Gastrocnemius medialis (tissue), 4 donors: ENCODE results near the gene MUSTN1. TPM values are rescaled to one million over a fixed set of nuclear protein-coding genes. Genes with fewer than 3 reads are reported as not detected.

Experiments used
- ATAC-seq, 2 donors: fragments of 150-250 bp; one replicate each; pipeline ENCODE4 v1.9.1; 2016
- DNase-seq, 2 donors: peaks; one replicate each; pipeline ENCODE4 v3.0.0-alpha.2; 2019
- H3K27ac ChIP-seq, 4 donors: fragments of 200-600 bp; sonication (generic); 1 replicate in 1 of 4; 2 replicates in 3 of 4; pipeline ENCODE4 v1.5.1; 2016 to 2018; ENCODE audit warnings: mild to moderate bottlenecking in 2 of 4, moderate library complexity in 1 of 4
- H3K27me3 ChIP-seq, 3 donors: fragments of 200-600 bp; sonication (generic) in 2 of 3; 1 replicate in 1 of 3; 2 replicates in 2 of 3; pipeline versions ENCODE4 v1.5.1 to v1.6.0; 2016 to 2019; ENCODE audit warnings: mild to moderate bottlenecking in 1 of 3, moderate library complexity in 1 of 3
- H3K36me3 ChIP-seq, 2 donors: fragments of 200-600 bp; sonication (generic) in 1 of 2; one replicate each; pipeline ENCODE4 v1.5.1; 2017 to 2018
- H3K4me1 ChIP-seq, 2 donors: fragments of 200-600 bp; sonication (generic) in 1 of 2; one replicate each; pipeline ENCODE4 v1.5.1; 2016 to 2017; ENCODE audit warnings: mild to moderate bottlenecking in 2 of 2
- H3K4me3 ChIP-seq, 4 donors: fragments of 200-600 bp; sonication (generic) in 3 of 4; 1 replicate in 1 of 4; 2 replicates in 3 of 4; pipeline ENCODE4 v1.5.1; 2016 to 2019; ENCODE audit warnings: mild to moderate bottlenecking in 2 of 4
- H3K9me3 ChIP-seq, 3 donors: fragments of 200-600 bp; sonication (generic) in 2 of 3; 1 replicate in 1 of 3; 2 replicates in 2 of 3; pipeline ENCODE4 v1.5.1; 2016 to 2019
- CTCF ChIP-seq, 5 experiments: fragments of 450-650 bp in 3 of 5; fragments of 200-600 bp in 2 of 5; sonication (generic) in 2 of 5; IDR thresholded peaks in 4 of 5; conservative IDR thresholded peaks in 1 of 5; 1 replicate in 4 of 5; 2 replicates in 1 of 5; pipeline ENCODE4 v1.5.1; 2016 to 2019; ENCODE audit warnings: antibody characterized with exemption in 5 of 5, mild to moderate bottlenecking in 3 of 5, moderate library complexity in 3 of 5
- POLR2A ChIP-seq, 2 donors: fragments of 450-650 bp; IDR thresholded peaks; one replicate each; pipeline ENCODE4 v1.6.1; 2017; ENCODE audit warnings: antibody characterized with exemption in 2 of 2, mild to moderate bottlenecking in 2 of 2, moderate library complexity in 2 of 2
- in situ Hi-C, 4 donors: fragments of 200-750 bp; cut with MboI; loops; one replicate each; pipeline versions ENCODE4 v1.15.0 to v1.8.0; 2017; ENCODE audit warnings: low sequenced_read_pairs in 4 of 4
- intact Hi-C: fragments of 100-400 bp; cut with DNase I; formaldehyde crosslinking; loops from one replicate; pipeline ENCODE4 v1.15.1; 2023; ENCODE audit warnings: low total_unique reads
- total RNA-seq, 4 donors: library from RNA; depleted of rRNA; stranded (reverse); fragments of >200 nt; gene quantifications; one replicate each; pipeline versions ENCODE4 v1.1.0 to v1.2.3, GENCODE V29; 2016

Gene MUSTN1
- total RNA-seq, 4 donors from 2014 or later = 218 to 2,149 (median 412) TPM

- no peak for DNase-seq
- H3K9me3 ChIP-seq = no peaks in the 10 kb centered on the region
- TF ChIP-seq POLR2A (IDR thresholded peaks at IDR 0.05) = no peak
- no peak for TF ChIP-seq CTCF (IDR thresholded peaks at IDR 0.05 in 4 of 5, conservative IDR thresholded peaks at IDR 0.05 in 1 of 5)
- H3K36me3 ChIP-seq = no peaks in the 10 kb centered on the region
- H3K27ac ChIP-seq = no peak overlapping the region
- in situ Hi-C loops (loop anchor here in 1 of 4 donors (25.0 kb wide), 1 partner anchor 191 kb away; no protein-coding TSS in a partner anchor), intact Hi-C loops (no loop called here)
- no peaks in the 10 kb centered on the region for H3K27me3 ChIP-seq
- H3K4me1 ChIP-seq = peaks cover 0 to 10% of the 10 kb centered on the region in 2 donors
- ATAC-seq = no peak
- H3K4me3 ChIP-seq = no peak overlapping the region
Observed at GRCh38 chr3:52871761-52872160, 36.9 kb upstream of the MUSTN1 start.

GRCh38 chr3:52870471-52870870, 35.7 kb upstream of the MUSTN1 start:
- H3K9me3 ChIP-seq = no peaks in the 10 kb centered on the region
- H3K4me3 ChIP-seq = no peak overlapping the region
- TF ChIP-seq POLR2A (IDR thresholded peaks at IDR 0.05) (no peak), CTCF (IDR thresholded peaks at IDR 0.05 in 4 of 5, conservative IDR thresholded peaks at IDR 0.05 in 1 of 5) (no peak)
- ATAC-seq (no peak), DNase-seq (no peak)
- no peaks in the 10 kb centered on the region for H3K36me3 ChIP-seq
- intact Hi-C loops = no loop called here
- no peak overlapping the region for H3K27ac ChIP-seq
- H3K27me3 ChIP-seq = no peaks in the 10 kb centered on the region
- in situ Hi-C loops = loop anchor here in 1 of 4 donors (25.0 kb wide), 1 partner anchor 192 kb away; no protein-coding TSS in a partner anchor
- H3K4me1 ChIP-seq = peaks cover 0 to 10% of the 10 kb centered on the region in 2 donors

- intact Hi-C loops (no loop called here), in situ Hi-C loops (loop anchor here in 1 of 4 donors (25.0 kb wide), 1 partner anchor 196 kb away; no protein-coding TSS in a partner anchor)
- no peak overlapping the region for H3K27ac ChIP-seq
- no peak overlapping the region for H3K4me3 ChIP-seq
- H3K4me1 ChIP-seq = no peaks in the 10 kb centered on the region
- DNase-seq (no peak), ATAC-seq (no peak)
- no peaks in the 10 kb centered on the region for H3K9me3 ChIP-seq
- no peaks in the 10 kb centered on the region for H3K36me3 ChIP-seq
- TF ChIP-seq POLR2A (IDR thresholded peaks at IDR 0.05) = no peak
- no peak for TF ChIP-seq CTCF (IDR thresholded peaks at IDR 0.05 in 4 of 5, conservative IDR thresholded peaks at IDR 0.05 in 1 of 5)
- no peaks in the 10 kb centered on the region for H3K27me3 ChIP-seq
Observed at GRCh38 chr3:52866427-52866826, 31.6 kb upstream of the MUSTN1 start.

GRCh38 chr3:52865994-52866393, 31.2 kb upstream of the MUSTN1 start:
- in situ Hi-C loops = loop anchor here in 1 of 4 donors (25.0 kb wide), 1 partner anchor 196 kb away; no protein-coding TSS in a partner anchor

More at GRCh38 chr3:52865994-52866393, 31.2 kb upstream of the MUSTN1 start:
- no peak overlapping the region for H3K4me3 ChIP-seq
- H3K36me3 ChIP-seq = no peaks in the 10 kb centered on the region
- no peak for TF ChIP-seq CTCF (IDR thresholded peaks at IDR 0.05 in 4 of 5, conservative IDR thresholded peaks at IDR 0.05 in 1 of 5)
- TF ChIP-seq POLR2A (IDR thresholded peaks at IDR 0.05) = no peak
- intact Hi-C loops = no loop called here
- no peak overlapping the region for H3K27ac ChIP-seq
- ATAC-seq (no peak), DNase-seq (no peak)
- no peaks in the 10 kb centered on the region for H3K27me3 ChIP-seq
- no peaks in the 10 kb centered on the region for H3K9me3 ChIP-seq
- H3K4me1 ChIP-seq = no peaks in the 10 kb centered on the region
